Fibroblast of skin of right biceps (primary cell): ENCODE measurements around the gene OR6J1.
"Not testable (repeated sequence)": the region's sequence is repeated elsewhere in the genome, so short reads cannot be mapped to it uniquely, and the experiment has no call there.

Experiments
- DNase-seq: peaks from one replicate; pipeline ENCODE4 v3.0.0-alpha.2; 2013

The OR6J1 gene

DNA sequence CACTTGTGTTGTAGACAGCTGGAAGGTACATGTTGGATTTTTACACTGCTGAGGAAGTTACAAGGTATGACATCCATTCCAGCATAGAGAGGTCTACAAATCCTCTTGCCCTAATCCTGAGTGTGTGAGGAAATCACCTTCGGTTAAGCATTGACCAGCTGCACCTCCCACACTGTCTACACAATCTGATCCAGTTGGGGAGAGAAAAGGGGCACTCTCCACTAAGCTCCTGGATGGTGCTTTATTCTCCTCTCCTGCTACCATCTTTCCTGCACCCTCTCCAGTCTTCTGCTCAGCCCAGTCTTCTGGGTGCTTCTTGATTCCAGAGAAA, at the start of gene OR6J1:
Gene OR6J1, minus strand, starts transcription at position 48 of the 331 bp plus-strand sequence. CDS start 9,541 bp downstream, outside the sequence.
- DNase-seq, result no peak

DNA sequence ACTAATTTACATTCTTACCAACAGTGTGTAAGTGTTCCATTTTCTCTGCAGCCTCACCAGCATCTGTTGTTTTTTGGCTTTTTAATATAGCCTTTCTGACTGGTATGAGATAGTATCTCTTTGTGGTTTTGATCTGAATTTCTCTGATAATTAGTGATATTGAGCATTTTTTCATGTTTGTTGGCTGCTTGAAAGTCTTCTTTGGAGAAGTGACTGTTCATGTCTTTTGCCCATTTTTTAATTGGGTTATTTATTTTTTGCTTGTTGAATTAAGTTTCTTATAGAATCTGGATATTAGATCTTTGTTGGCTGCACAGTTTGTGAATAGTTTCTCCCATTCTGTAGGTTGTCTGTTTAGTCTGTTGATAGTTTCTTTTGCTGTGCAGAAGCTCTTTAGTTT, 48.0 kb upstream of the OR6J1 start:
- no peak for DNase-seq

DNA sequence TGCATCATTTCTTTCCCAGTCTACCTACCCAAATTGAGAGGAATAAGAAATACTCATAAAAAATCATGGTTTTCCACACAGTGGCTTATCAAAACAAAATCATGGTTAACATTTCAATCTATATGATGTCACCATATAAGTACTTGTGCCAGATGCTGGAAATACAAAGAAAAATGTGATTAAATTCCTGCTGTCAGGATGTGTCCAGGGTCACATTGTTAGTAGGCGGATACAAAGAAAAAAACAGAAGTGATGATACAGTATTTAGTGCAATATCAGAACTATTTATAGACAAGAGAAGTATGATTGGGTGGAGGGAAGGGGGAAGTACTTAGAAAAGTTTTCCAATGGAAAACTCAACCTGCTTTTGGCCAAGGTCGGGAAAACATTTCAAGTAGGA, 47.0 kb upstream of the OR6J1 start:
- peak; percentile 84 for DNase-seq

DNA sequence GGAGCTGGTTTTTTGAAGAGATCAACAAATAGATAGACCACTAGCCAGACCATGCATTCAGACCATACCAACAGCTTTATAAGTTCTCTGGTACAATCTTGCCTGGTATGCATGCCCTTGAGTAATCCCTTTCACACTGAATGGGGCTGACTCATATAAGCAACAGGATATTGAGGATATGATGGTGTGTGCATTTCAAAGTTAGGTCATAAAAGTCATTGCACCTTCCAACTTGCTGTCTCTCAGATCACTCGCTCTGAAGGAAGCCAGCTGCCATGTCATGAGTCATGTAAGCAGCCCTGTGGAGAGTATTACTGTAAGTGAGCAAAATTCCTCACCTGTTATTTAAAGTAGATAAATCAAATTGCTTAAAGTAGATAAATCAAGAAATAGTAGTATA, 45.0 kb upstream of the OR6J1 start:
- peak; percentile 87 for DNase-seq

DNA sequence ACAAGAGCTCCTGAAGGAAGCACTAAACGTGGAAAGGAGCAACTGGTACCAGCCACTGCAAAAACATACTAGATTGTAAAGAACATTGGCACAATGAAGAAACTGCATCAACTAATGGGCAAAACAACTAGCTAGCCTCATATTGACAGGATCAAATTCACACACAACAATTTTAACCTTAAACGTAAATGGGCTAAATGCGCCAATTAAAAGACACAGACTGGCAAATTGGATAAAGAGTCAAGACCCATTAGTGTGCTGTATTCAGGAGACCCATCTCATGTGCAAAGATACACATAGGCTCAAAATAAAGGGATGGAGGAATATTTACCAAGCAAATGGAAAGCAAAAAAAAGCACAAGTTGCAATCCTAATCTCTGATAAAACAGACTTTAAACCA, 43.8 kb upstream of the OR6J1 start:
- DNase-seq, result not testable (repeated sequence)

DNA sequence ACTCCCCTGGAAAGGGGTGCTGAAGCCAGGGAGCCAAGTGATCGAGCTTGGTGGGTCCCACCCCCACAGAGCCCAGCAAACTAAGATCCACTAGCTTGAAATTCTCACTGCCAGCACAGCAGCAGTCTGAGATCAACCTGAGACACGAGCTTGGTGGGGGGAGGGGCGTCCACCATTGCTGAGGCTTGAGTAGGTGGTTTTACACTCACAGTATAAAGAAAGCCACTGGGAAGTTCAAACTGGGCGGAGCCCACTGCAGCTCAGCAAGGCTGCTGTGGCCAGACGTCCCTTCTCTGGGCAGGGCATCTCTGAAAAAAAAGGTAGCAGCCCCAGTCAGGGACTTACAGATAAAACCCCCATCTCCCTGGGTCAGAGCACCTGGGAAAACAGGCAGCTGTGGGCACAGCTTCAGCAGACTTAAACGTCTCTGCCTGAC, 42.0 kb upstream of the OR6J1 start:
- DNase-seq, result not testable (repeated sequence)

DNA sequence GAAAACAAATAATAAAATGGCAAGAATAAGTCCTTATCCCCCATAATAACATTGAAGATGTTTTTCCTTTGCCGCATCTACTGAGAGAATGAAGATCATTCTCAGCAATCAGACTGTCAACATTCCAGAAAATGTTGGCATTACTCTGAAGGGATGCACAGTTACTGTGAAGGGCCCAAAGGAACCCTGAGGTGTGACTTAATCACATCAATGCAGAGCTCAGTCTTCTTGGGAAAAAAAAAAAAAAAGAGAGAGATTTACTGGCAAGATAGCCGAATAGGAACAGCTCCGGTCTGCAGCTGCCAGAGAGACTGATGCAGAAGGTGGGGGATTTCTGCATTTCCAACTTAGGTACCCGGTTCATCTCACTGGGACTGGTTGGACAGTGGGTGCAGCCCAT, 41.3 kb upstream of the OR6J1 start:
- no peak for DNase-seq

DNA sequence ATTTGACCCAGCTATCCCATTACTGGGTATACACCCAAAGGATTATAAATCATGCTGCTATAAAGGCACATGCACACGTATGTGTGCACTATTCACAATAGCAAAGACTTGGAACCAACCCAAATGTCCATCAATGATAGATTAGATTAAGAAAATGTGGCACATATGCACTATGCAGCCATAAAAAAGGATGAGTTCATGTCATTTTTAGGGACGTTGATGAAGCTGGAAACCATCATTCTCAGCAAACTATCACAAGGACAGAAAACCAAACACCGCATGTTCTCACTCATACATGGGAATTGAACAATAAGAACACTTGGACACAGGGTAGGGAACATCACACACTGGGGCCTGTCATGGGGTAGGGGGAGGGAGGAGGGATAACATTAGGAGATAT, 39.3 kb upstream of the OR6J1 start:
- DNase-seq, result not testable (repeated sequence)

DNA sequence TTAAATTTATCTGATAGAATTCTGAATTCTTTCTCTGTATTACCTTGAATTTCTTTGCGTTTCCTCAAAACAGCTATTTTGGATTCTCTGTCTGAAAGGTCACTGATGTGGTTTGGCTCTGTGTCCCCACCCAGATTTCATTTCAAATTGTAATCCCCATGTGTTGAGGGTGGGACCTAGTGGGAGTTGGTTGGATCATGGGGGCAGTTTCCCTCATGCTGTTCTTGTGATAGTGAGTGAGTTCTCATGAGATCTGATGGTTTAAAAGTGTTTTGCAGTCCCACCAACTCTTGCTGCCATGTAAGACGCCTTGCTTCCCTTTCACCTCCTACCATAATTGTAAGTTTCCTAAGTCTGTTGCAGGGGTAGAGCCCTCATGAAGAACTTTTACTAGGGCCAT, 34.1 kb upstream of the OR6J1 start:
- DNase-seq, result no peak

DNA sequence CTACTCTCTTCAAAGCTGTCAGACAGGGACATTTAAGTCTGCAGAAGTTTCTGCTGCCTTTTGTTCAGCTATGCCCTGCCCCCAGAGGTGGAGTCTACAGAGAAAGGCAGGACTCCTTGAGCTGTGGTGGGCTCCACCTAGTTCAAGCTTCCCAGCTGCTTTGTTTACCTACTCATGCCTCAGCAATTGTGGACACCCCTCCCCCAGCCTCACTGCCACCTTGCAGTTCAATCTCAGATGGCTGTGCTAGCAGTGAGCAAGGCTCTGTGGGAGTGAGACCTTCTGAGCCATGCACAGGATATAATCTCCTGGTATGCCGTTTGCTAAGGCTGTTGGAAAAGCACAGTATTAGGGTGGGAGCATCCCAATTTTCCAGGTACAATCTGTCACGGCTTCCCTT, 33.4 kb upstream of the OR6J1 start:
- not testable (repeated sequence) for DNase-seq

DNA sequence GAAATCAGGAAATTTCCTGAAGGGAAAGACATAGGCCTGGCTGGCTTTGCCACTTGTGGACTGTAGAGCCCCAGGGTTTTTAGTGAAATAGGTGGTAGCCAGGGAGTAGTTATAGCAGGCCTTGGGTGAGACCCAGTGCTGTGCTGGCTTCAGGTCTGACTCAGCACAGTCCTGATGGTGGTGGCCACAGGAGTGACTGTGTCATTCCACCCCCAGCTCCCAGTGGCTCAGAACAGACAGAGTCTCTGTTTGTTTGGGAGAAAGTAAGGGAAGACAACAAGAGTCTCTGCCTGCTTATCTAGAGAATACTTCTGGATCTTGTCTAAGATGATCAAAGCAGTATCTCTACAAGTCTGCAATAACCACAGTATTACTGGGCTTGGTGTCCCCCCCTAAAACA, 27.5 kb upstream of the OR6J1 start:
- DNase-seq, result no peak

DNA sequence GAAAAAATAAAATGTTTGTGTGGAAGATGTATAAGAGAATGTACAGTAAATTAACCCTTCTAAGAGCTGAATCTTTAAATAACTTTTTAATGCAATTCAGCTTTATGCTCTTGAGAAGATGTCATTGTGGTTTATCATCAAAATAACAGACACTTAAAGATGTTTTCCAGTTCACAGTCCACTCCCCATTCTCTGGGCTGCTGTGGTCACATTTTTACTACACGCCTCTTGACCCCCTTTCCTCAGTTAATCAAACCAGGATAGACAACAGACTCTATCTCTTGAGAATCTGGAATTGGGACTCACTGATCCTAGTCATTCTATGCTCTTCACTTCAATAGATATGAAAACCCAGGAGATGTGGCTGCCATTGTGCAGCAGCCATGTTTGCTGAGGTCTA, 24.7 kb upstream of the OR6J1 start:
- DNase-seq, result no peak

DNA sequence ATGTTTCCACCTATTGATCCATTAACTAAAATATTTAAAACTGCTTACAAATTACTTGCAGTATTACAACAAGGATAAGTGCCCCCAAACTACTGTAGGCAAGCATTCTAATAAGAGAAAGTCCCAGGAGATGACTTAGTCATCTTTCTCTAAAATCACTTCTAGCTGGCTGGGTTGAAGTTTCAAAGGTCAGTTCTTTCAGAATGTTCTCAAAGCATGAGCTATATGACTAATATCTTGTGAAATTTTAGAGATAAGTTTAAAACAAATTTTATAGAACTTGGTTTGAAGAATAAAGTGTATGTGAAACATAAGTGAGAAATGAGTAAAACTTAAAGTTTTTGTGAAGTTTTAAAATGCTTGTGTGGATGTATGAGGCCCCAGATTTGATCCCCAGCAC, 24.3 kb upstream of the OR6J1 start:
- peak; percentile 72 for DNase-seq

DNA sequence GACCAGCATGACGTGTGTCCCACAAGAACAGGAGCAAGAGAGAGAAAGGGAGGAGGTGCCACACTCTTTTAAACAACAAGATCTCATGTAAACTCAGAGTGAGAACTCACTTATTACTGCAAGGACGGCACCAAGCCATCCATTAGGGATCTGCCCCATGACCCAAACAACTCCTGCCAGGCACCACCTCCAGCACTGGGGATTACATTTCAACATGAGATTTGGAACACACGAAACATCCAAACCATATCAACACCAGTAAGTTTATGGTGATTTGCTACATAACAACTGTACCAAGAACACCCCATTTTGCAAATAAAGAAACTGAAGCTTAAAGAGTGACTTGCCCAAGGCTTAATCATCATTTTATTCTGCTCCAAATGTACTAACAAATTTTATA, 23.7 kb upstream of the OR6J1 start:
- DNase-seq, result no peak

DNA sequence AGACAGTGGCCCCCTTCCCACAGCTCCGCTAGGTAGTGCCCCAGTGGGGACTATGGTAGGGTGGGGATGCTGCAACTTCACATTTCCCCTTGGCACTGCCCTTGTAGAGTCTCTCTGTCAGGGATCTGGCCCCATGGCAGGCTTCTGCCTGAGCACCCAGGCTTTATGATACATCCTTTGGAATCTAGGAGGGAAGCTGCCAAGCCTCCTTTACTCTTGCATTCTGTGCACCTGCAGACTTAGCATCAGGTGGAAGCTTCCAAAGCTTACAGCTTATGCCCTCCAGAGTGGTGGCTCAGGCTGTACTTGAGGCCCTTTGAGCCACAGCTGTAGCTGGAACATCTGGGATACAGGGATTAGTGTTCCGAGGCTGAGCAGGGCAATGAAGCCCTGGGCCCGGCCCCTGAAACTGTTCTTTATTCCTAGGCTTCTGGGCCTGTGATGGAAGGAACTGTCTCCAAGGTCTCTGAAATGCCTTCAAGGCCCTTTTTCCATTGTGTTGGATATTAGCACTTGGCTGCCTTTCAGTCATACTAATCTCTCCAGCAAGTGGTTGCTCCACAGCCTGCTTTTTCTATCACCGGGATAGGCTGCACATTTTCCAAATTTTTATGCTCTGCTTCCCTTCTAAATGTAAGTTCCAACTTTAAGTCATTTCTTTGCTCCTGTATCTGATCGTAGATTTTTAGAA, 22.2 kb upstream of the OR6J1 start:
- no peak for DNase-seq

DNA sequence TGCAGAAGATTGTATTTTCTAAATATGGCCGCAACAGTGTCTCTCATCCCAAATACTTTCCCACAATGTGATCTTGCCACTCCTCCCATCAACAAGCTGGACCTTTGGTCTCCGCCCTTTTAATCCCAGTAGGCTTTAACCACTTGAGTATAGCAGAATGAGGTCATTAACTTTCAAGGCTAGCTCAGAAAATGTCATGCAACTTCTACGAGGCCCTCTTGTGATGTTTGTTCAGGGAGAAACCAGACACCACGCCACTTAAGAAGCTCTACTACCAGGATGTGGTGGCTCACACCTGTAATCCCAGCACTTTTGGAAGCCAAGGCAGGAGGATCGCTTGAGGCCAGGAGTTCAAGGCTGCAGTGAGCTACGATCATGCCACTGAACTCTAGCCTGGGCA, 20.1 kb upstream of the OR6J1 start:
- peak; percentile 35 for DNase-seq

DNA sequence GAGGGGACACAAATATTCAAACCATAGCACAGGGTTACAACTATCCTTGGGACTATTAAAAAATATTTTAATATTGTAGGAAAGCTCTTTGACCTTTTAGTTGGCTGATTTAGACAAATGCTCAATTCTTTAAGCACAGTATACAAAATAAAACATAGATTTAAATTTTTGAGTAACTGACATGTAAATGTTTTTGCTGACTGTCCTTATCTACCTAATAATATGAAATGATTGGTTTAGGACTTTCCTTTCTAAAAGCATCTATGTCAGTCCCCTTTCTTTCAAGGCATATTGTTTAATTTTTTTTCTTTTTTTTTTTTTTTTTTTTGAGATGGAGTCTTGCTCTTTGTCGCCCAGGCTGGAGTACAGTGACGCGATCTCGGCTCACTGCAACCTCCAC, 16.5 kb upstream of the OR6J1 start:
- DNase-seq, result no peak

DNA sequence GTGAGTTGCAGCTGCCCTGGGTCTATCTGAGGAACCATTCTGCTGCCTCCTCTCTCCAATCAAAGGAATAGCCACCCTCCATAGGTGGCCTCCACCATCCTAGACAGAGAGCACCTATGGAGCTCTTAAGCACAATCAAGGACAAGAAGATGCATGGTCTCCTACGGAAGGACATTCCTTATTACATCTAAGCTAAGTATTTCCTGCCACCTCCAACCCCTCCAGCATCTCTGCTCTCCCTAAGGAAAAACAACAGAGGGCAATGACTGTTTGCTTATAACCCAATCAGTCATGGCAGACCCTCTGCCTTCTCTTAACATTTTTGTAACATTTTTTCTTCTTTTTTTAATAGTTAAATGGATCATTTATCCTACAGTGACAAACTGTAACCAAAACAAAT, 14.8 kb upstream of the OR6J1 start:
- DNase-seq, result no peak

DNA sequence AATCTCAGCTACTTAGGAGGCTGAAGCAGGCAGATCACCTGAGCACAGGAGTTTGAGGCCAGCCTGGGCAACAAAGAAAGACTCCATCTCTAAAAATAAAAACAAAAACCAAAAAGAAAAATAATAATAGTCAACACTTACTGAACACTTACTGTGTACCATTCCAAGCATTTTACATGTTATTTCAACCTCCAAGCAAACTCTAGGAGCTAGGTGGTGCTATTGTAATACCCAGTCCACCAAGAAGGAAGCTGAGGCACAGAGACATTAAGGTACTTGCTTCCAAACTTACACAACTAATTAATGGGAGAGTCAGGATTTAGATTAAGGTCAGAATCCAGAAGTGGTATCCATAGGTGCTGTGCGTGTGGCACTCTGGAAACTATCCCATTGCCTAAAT, 13.7 kb upstream of the OR6J1 start:
- peak; percentile 39 for DNase-seq

DNA sequence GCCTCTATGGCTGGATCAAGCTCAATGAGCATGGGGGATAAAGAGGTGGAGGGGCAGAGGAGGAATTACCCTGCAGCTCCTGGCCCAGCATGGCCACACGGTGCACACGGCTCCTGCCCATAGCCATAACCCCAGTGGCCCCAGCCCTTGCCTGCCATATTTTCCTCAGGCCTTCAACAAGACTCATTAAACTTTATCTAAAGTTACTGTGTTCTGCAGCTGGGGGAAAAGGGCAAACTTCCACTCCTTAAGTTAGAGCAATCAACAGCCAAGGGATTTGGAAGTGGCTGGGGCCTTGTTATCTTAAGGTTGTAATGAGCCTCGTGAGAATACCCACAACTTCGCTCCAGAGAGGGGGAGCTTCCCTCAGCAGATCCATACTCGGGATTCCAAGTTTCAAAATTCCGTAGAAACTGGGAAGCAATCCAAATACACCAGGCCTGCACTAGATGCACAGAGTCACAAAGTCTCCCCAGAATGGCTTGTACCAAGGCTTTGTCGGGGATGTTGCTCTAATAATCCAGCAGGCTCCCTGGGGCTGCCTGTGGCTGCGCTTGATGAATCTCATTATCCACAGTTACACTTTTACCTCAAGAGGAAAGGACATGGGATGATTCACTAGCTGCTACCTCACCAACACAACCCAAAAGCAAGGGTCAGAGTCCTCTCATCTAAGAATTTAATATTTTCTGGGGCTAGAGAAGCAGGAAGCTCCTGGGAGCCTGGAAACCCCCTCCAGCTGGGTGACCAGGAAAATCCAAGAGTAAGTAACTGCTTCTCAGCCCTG, 13.0 kb upstream of the OR6J1 start:
- DNase-seq, result peak; percentile 91

DNA sequence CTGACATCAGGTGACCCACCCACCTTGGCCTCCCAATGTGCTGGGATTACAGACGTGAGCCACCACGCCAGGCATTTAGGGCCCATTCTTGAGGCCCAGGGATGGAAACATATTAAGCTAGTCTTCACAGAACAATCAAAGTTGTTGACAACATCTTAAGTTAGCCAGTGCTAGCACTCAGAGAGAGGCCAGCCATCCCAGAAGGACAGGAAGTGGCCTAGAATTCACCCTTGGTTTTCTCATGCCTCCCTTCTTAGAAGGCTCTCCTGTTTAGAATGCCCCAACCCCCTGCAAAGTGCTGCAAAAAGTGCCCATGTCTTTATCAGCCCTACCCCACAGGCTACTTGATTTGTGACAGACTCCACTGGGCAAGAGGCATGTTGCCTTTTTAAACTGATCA, 12.1 kb upstream of the OR6J1 start:
- no peak for DNase-seq

DNA sequence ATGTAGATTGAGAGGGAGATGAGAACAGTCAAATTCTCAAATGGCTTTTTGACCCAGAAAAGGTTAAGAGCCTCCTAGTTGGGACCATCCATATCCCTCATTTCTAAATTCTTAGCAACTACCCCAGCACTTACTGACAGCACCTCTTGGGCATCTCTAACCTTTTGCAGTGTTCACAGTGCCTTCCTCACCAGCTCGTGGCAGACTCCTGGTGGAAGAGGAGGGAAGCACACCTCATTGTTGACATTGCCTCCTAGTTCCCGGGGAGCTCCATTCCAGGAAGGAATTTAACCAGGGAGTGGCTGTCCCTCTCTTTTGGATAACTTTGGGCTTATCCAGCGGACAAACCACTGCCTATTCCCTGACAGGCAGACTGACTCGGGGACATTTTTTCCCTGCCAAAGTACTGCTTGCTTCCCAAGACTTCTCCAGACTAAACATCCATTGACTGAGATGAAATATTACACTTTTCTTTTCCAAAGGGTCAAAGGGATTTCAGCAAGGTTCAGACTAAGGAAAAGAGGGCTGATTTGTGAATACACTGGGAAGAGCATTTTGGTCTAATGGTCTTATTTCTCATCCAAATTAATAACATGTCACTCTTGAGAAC, 9.0 kb upstream of the OR6J1 start:
- DNase-seq, result peak; percentile 82

DNA sequence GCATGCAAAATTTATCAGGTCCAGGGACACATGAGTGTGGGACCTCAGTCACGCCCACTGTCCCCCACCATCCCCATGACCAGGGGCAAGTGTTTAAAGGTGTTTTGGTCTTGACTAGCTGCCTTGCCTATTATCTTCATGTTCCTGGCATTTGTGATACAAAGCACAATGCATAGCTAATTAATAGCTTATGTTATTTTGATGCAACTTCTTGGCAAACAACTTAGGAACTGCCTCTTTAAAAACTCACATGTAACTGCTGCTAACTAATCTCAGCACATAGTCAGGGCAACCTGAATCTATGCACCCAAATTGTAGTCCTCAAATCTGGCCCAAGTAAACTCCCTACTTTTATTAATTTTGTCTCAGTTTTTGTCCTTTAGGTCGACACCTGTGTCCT, 7.4 kb upstream of the OR6J1 start:
- no peak for DNase-seq

DNA sequence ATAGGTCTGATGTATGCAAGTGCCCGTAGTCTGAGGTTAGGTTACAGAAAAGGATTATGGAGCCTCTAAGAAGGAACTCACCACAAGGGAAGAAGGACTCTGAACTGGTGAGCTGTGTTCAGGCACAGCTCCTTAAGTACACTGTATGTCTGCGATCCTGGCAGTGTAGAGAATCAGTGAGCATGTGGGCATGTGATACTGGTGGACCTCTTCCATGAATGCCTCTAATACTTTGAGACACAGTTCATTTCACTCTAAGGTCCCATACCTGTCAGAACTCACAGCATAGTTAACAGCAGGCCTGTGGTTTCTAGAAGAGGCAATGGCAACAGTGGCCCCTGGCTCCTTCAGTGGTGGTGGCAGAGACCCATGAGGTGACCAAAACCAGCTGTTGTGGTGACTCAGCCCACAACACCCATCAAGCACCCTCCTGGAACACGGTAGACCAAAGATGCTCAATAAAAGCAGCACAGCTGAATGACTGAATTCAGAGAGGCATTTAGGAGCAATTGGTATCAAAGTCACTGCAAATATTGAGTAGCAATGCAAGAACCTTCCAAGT, 6.9 kb upstream of the OR6J1 start:
- DNase-seq, result peak; percentile 54
